Measurements from ENCODE around the gene SLX4IP.

GRCh38 chr20:10408108-10408813 lies 26.8 kb upstream of the SLX4IP start:
- no peak for TF ChIP-seq MYC (IDR thresholded peaks at IDR 0.05; ENCODE audit: low read depth, low read length)
- TF ChIP-seq EZH2 (IDR thresholded peaks at IDR 0.05; ENCODE audit: borderline replicate concordance, low read depth, low read length, severe bottlenecking): no peak
- TF ChIP-seq CTCF (IDR thresholded peaks at IDR 0.05; ENCODE audit: extremely low read depth in 1 of 2, insufficient read depth in 1 of 2, low read depth in 1 of 2, low read length in 2 of 2): no peak
- no peak for TF ChIP-seq POLR2A (IDR thresholded peaks at IDR 0.05; ENCODE audit: low read depth, low read length)
- TF ChIP-seq POLR2AphosphoS5 (IDR thresholded peaks at IDR 0.05; ENCODE audit: insufficient read depth, low read depth, low read length): no peak
- TF ChIP-seq JUN (IDR thresholded peaks at IDR 0.05; ENCODE audit: borderline replicate concordance, insufficient read depth, insufficient read length, low read depth): no peak
- no peak for TF ChIP-seq MAX (IDR thresholded peaks at IDR 0.05; ENCODE audit: insufficient read depth, insufficient read length)
- TF ChIP-seq GATA2 (IDR thresholded peaks at IDR 0.05; ENCODE audit: insufficient read depth, insufficient read length, low read depth, low read length): no peak
